GM12878 (cell line): ENCODE measurements around the gene RGS5. TPM values are rescaled to one million over a fixed set of nuclear protein-coding genes. Genes with fewer than 3 reads are reported as not detected.

Source experiments
- ATAC-seq: fragments of 200-7000 bp; cut with Tn5 transposase; 3 replicates; pipeline ENCODE4 v1.9.1; 2020; ENCODE audit warnings: mild to moderate bottlenecking, moderate library complexity
- BruUV-seq: library from RNA; stranded (reverse); fragments of 400-500 nt; replicated peaks from 2 replicates; lab custom pipeline; 2021; lab: Mats Ljungman, UMichigan
- CTCF ChIA-PET: fragments of 300-600 bp; sonication (Branson Sonifier 250); formaldehyde crosslinking; extraction: SDS; loops from one replicate; lab custom pipeline; 2021; ENCODE audit warnings: inconsistent platforms; lab: Yijun Ruan, JAX
- POLR2A ChIA-PET: fragments of 350-600 bp; formaldehyde crosslinking; extraction: SDS; loops from one replicate; lab custom pipeline; 2021; ENCODE audit warnings: inconsistent platforms; lab: Charles Lee
- RAD21 ChIA-PET: fragments of 300-600 bp; sonication (Branson Sonifier 250); formaldehyde crosslinking; loops from one replicate; lab custom pipeline; 2023; ENCODE audit warnings: antibody characterized with exemption; ENCODE audit not compliant: unreplicated experiment; lab: Charles Lee
- SMC1A ChIA-PET: fragments of 300-600 bp; sonication (Branson Sonifier 250); formaldehyde crosslinking; loops from one replicate; lab custom pipeline; 2023; ENCODE audit not compliant: unreplicated experiment, uncharacterized antibody; lab: Charles Lee
- DNase-seq: peaks from one replicate; pipeline ENCODE4 v3.0.0-alpha.2; 2011; ENCODE audit warnings: low read depth, low spot score
- FAIRE-seq: peaks from 3 replicates; lab custom pipeline; 2011; peaks lifted over from hg19 to GRCh38; lab: Jason Lieb, UNC
- H2AFZ ChIP-seq: 2 replicates; pipeline ENCODE4 v1.6.0; 2011; ENCODE audit warnings: low read depth, low read length, control low read depth; ENCODE audit not compliant: control insufficient read depth
- H3K27ac ChIP-seq: 2 replicates; pipeline ENCODE4 v1.5.1; 2011; ENCODE audit warnings: control low read depth; ENCODE audit not compliant: control insufficient read depth, insufficient read depth
- H3K27me3 ChIP-seq, 2 experiments: replicated peaks in 1 of 2; 2 replicates each; pipeline versions ENCODE4 v1.6.0 to v1.6.1; 2011; ENCODE audit warnings: low read length in 1 of 2; ENCODE audit not compliant: control insufficient read depth in 2 of 2, insufficient read depth in 2 of 2
- H3K36me3 ChIP-seq, 2 experiments: 2 replicates each; pipeline ENCODE4 v1.5.1; 2011; ENCODE audit warnings: low read length in 1 of 2; ENCODE audit not compliant: control insufficient read depth in 2 of 2, insufficient read depth in 2 of 2
- H3K4me1 ChIP-seq: 2 replicates; pipeline ENCODE4 v1.6.1; 2011; ENCODE audit warnings: mild to moderate bottlenecking, low read length, moderate library complexity, mixed read lengths; ENCODE audit not compliant: control insufficient read depth, insufficient read depth
- H3K4me2 ChIP-seq: 2 replicates; pipeline ENCODE4 v1.6.0; 2011; ENCODE audit warnings: control low read depth; ENCODE audit not compliant: control insufficient read depth, insufficient read depth
- H3K4me3 ChIP-seq: fragments of 200-600 bp; sonication (generic); 2 replicates; pipeline ENCODE4 v1.5.1; 2016
- H3K79me2 ChIP-seq: 2 replicates; pipeline ENCODE4 v1.6.0; 2011; ENCODE audit warnings: low read length; ENCODE audit not compliant: control insufficient read depth, insufficient read depth
- H3K9ac ChIP-seq: 2 replicates; pipeline ENCODE4 v1.8.0; 2011; ENCODE audit warnings: low read length, control low read depth, mixed read lengths; ENCODE audit not compliant: control insufficient read depth, insufficient read depth
- H3K9me3 ChIP-seq: replicated peaks from 3 replicates; pipeline ENCODE4 v1.5.1; 2011; ENCODE audit warnings: mild to moderate bottlenecking, low read length; ENCODE audit not compliant: control insufficient read depth, insufficient read depth
- H4K20me1 ChIP-seq: 2 replicates; pipeline ENCODE4 v1.6.0; 2011; ENCODE audit not compliant: control insufficient read depth, insufficient read depth
- EGR1 ChIP-seq, 2 experiments: IDR thresholded peaks; 1 replicate in 1 of 2; 2 replicates in 1 of 2; pipeline ENCODE4 v1.6.1; 2011 to 2012; ENCODE audit warnings: low read depth in 2 of 2, low read length in 2 of 2, borderline replicate concordance in 1 of 2, mild to moderate bottlenecking in 1 of 2, moderate library complexity in 1 of 2
- EZH2 ChIP-seq: IDR thresholded peaks from 2 replicates; pipeline ENCODE4 v1.6.1; 2012; ENCODE audit warnings: low read depth, mild to moderate bottlenecking, control low read depth, inconsistent platforms, low read length, borderline replicate concordance; ENCODE audit not compliant: control insufficient read depth
- IRF4 ChIP-seq: IDR thresholded peaks from 2 replicates; pipeline ENCODE4 v1.6.1; 2011; ENCODE audit warnings: low read depth, low read length
- JUNB ChIP-seq: IDR thresholded peaks from 2 replicates; pipeline ENCODE4 v1.6.1; 2016; ENCODE audit warnings: antibody characterized with exemption, mild to moderate bottlenecking
- NR2F1 ChIP-seq: fragments of 450-650 bp; conservative IDR thresholded peaks from 2 replicates; pipeline ENCODE4 v1.6.1; 2017; ENCODE audit warnings: mild to moderate bottlenecking
- NRF1 ChIP-seq: conservative IDR thresholded peaks from 2 replicates; pipeline ENCODE4 v1.6.1; 2011; ENCODE audit warnings: mild to moderate bottlenecking, low read depth, low read length, improper control_type of control experiment
- SMAD1 ChIP-seq: fragments of 450-650 bp; IDR thresholded peaks from 2 replicates; pipeline ENCODE4 v1.6.1; 2018; ENCODE audit warnings: mild to moderate bottlenecking, low read depth; ENCODE audit not compliant: partially characterized antibody
- SP1 ChIP-seq: IDR thresholded peaks from one replicate; pipeline ENCODE4 v1.6.1; 2011; ENCODE audit warnings: low read depth, low read length
- SPI1 ChIP-seq: IDR thresholded peaks from 2 replicates; pipeline ENCODE4 v1.6.1; 2011; ENCODE audit warnings: low read depth, mild to moderate bottlenecking, low read length, moderate library complexity, borderline replicate concordance; ENCODE audit not compliant: insufficient read depth
- WRNIP1 ChIP-seq: IDR thresholded peaks from 2 replicates; pipeline ENCODE4 v1.6.1; 2011; ENCODE audit warnings: low read depth, low read length, improper control_type of control experiment, borderline replicate concordance
- YBX1 ChIP-seq: fragments of 450-650 bp; IDR thresholded peaks from 2 replicates; pipeline ENCODE4 v1.6.1; 2016; ENCODE audit warnings: antibody characterized with exemption
- WGBS: methylation state at CpG from one replicate; pipeline ENCODE4 v1.1.6; 2016; ENCODE audit warnings: low lambda C conversion rate; ENCODE audit not compliant: insufficient replicate concordance, insufficient coverage; ENCODE audit errors: missing lambda C conversion rate; 5-methylcytosine and 5-hydroxymethylcytosine counted together
- in situ Hi-C: fragments of 300-500 bp; cut with MboI; formaldehyde crosslinking; loops from 9 replicates; pipeline ENCODE4 v1.14.3; 2018; ENCODE audit warnings: mixed read lengths
- intact Hi-C: fragments of 100-400 bp; cut with micrococcal nuclease; formaldehyde crosslinking; loops from one replicate; pipeline ENCODE4 v1.14.2; 2022; ENCODE audit not compliant: unreplicated experiment
- polyA plus RNA-seq, 11 experiments: library from polyadenylated mRNA; depleted of rRNA in 4 of 11; unstranded in 6 of 11; stranded (reverse) in 5 of 11; fragments of >200 nt; fragmentation: Nextera tagmentation in 4 of 11; fragmentation: Illumina TruSeq in 1 of 11; extraction: Ambion mirVana in 4 of 11; extraction: Trizol in 1 of 11; gene quantifications; 1 replicate in 1 of 11; 2 replicates in 10 of 11; pipeline versions ENCODE4 v1.2.1 to v1.2.3, GENCODE V29; 2011 to 2016; ENCODE audit warnings: inconsistent platforms in 2 of 11, missing spikeins in 2 of 11, low read depth in 1 of 11
- total RNA-seq, 4 experiments: library from RNA; depleted of rRNA in 3 of 4; stranded (reverse); fragments of >200 nt in 3 of 4; fragmentation: Illumina TruSeq in 1 of 4; extraction: Trizol in 1 of 4; gene quantifications; 2 replicates each; pipeline versions ENCODE4 v1.2.1 to v1.2.3, GENCODE V29; 2013 to 2021
- TF ChIP-seq, protein P1 (sequence below): fragments of 450-650 bp; IDR thresholded peaks from 2 replicates; pipeline ENCODE4 v1.6.1; 2016; ENCODE audit warnings: mild to moderate bottlenecking
- TF ChIP-seq, protein P2 (sequence below): IDR thresholded peaks from 2 replicates; pipeline ENCODE4 v1.6.1; 2011; ENCODE audit warnings: borderline replicate concordance, low read depth, mild to moderate bottlenecking, moderate library complexity, mixed read lengths, low read length; ENCODE audit not compliant: insufficient read depth; ENCODE audit errors: extremely low read length
- TF ChIP-seq, protein P3 (sequence below): fragments of 450-650 bp; IDR thresholded peaks from 2 replicates; pipeline ENCODE4 v1.6.1; 2017; ENCODE audit warnings: mild to moderate bottlenecking, low read depth, inconsistent platforms; ENCODE audit not compliant: poor library complexity, severe bottlenecking
- TF ChIP-seq, protein P4 (sequence below): IDR thresholded peaks from 2 replicates; pipeline ENCODE4 v1.6.1; 2011; ENCODE audit warnings: low read depth, mild to moderate bottlenecking, low read length, moderate library complexity, borderline replicate concordance; ENCODE audit errors: extremely low read depth
- TF ChIP-seq, protein P5 (sequence below): IDR thresholded peaks from 2 replicates; pipeline ENCODE4 v1.6.1; 2012; ENCODE audit warnings: low read depth, low read length, improper control_type of control experiment

RGS5 gene
- total and polyA plus RNA-seq, 10 of the 15 experiments (the other 5 are each of a cell fraction or from before 2014, with no cell fraction given): 0.63 to 7.4 (median 2.8) TPM

- ChIA-PET CTCF (interaction anchor here (0.9 kb wide), 1 partner anchor 8 kb away, joined by 3 read pairs; no protein-coding TSS in a partner anchor), POLR2A (no interaction called here), RAD21 (no interaction called here), SMC1A (no interaction called here)
- BruUV-seq: no TSS peak
- 62% methylated on average over 5 of the region's 5 CpGs for WGBS
- H3K27ac ChIP-seq: no peak overlapping the region
- H3K9ac ChIP-seq: no peak overlapping the region
- no peaks in the 10 kb centered on the region for H3K9me3 ChIP-seq
- ATAC-seq (no peak), DNase-seq (no peak), FAIRE-seq (no peak)
- intact Hi-C loops: no loop called here
- no peaks in the 10 kb centered on the region for H3K36me3 ChIP-seq
- H4K20me1 ChIP-seq: no peaks in the 10 kb centered on the region
- H3K27me3 ChIP-seq: no peaks in the 10 kb centered on the region
- no peak overlapping the region for H3K4me3 ChIP-seq
- in situ Hi-C loops: no loop called here
- H3K4me2 ChIP-seq: no peak overlapping the region
- TF ChIP-seq, protein P1, sequence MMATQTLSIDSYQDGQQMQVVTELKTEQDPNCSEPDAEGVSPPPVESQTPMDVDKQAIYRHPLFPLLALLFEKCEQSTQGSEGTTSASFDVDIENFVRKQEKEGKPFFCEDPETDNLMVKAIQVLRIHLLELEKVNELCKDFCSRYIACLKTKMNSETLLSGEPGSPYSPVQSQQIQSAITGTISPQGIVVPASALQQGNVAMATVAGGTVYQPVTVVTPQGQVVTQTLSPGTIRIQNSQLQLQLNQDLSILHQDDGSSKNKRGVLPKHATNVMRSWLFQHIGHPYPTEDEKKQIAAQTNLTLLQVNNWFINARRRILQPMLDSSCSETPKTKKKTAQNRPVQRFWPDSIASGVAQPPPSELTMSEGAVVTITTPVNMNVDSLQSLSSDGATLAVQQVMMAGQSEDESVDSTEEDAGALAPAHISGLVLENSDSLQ: no peak
- no peak for TF ChIP-seq SP1
- no peak for TF ChIP-seq WRNIP1
- no peak for TF ChIP-seq NR2F1
- TF ChIP-seq SMAD1: no peak
- TF ChIP-seq, protein P2, sequence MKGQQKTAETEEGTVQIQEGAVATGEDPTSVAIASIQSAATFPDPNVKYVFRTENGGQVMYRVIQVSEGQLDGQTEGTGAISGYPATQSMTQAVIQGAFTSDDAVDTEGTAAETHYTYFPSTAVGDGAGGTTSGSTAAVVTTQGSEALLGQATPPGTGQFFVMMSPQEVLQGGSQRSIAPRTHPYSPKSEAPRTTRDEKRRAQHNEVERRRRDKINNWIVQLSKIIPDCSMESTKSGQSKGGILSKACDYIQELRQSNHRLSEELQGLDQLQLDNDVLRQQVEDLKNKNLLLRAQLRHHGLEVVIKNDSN: no peak
- no peak for TF ChIP-seq NRF1
- no peak for TF ChIP-seq JUNB
- TF ChIP-seq SPI1: no peak
- TF ChIP-seq EZH2: no peak
- no peak for TF ChIP-seq EGR1 (IDR thresholded peaks at IDR 0.05; ENCODE audit: borderline replicate concordance in 1 of 2, low read depth in 2 of 2, low read length in 2 of 2)
- TF ChIP-seq, protein P3, sequence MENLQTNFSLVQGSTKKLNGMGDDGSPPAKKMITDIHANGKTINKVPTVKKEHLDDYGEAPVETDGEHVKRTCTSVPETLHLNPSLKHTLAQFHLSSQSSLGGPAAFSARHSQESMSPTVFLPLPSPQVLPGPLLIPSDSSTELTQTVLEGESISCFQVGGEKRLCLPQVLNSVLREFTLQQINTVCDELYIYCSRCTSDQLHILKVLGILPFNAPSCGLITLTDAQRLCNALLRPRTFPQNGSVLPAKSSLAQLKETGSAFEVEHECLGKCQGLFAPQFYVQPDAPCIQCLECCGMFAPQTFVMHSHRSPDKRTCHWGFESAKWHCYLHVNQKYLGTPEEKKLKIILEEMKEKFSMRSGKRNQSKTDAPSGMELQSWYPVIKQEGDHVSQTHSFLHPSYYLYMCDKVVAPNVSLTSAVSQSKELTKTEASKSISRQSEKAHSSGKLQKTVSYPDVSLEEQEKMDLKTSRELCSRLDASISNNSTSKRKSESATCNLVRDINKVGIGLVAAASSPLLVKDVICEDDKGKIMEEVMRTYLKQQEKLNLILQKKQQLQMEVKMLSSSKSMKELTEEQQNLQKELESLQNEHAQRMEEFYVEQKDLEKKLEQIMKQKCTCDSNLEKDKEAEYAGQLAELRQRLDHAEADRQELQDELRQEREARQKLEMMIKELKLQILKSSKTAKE: no peak
- TF ChIP-seq IRF4: no peak
- TF ChIP-seq, protein P4, sequence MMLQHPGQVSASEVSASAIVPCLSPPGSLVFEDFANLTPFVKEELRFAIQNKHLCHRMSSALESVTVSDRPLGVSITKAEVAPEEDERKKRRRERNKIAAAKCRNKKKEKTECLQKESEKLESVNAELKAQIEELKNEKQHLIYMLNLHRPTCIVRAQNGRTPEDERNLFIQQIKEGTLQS: no peak
- TF ChIP-seq YBX1: no peak
- TF ChIP-seq, protein P5, sequence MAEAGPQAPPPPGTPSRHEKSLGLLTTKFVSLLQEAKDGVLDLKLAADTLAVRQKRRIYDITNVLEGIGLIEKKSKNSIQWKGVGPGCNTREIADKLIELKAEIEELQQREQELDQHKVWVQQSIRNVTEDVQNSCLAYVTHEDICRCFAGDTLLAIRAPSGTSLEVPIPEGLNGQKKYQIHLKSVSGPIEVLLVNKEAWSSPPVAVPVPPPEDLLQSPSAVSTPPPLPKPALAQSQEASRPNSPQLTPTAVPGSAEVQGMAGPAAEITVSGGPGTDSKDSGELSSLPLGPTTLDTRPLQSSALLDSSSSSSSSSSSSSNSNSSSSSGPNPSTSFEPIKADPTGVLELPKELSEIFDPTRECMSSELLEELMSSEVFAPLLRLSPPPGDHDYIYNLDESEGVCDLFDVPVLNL: no peak
- no peaks in the 10 kb centered on the region for H3K4me1 ChIP-seq
- H3K79me2 ChIP-seq: no peaks in the 10 kb centered on the region
- no peak overlapping the region for H2AFZ ChIP-seq
Observed at GRCh38 chr1:163155606-163156005, 47.1 kb downstream of the RGS5 start.
